Endothelial cell of umbilical vein (primary cell): Measurements from ENCODE around the gene RPSA.
"Not testable (repeated sequence)": the region's sequence is repeated elsewhere in the genome, so short reads cannot be mapped to it uniquely, and the experiment has no call there.

ENCODE experiments used
- EZH2 ChIP-seq: IDR thresholded peaks from 2 replicates; pipeline ENCODE4 v1.6.1; 2012; ENCODE audit warnings: borderline replicate concordance, low read depth, mild to moderate bottlenecking, moderate library complexity, low read length, inconsistent platforms; ENCODE audit not compliant: severe bottlenecking
- POLR2A ChIP-seq: IDR thresholded peaks from 2 replicates; pipeline ENCODE4 v1.6.1; 2012; ENCODE audit warnings: low read depth, mild to moderate bottlenecking, control low read depth, low read length
- POLR2AphosphoS5 ChIP-seq: IDR thresholded peaks from 2 replicates; pipeline ENCODE4 v1.6.1; 2012; ENCODE audit warnings: low read depth, mild to moderate bottlenecking, control low read depth, low read length, moderate library complexity; ENCODE audit not compliant: insufficient read depth

- TF ChIP-seq POLR2AphosphoS5, POLR2A, EZH2: not testable (repeated sequence)
Measured at GRCh38 chr3:39458579-39458978, 52.1 kb downstream of the RPSA start.
